Keratinocyte (primary cell): Measurements from ENCODE around the gene POLDIP2. TPM values are rescaled to one million over a fixed set of nuclear protein-coding genes. Genes with fewer than 3 reads are reported as not detected.

Experiments
- DNase-seq: peaks from one replicate; pipeline ENCODE4 v3.0.0-alpha.2; 2011; ENCODE audit warnings: low read depth, missing footprints, low spot score
- FAIRE-seq: peaks from 2 replicates; lab custom pipeline; 2011; peaks lifted over from hg19 to GRCh38; lab: Jason Lieb, UNC
- H2AFZ ChIP-seq: 2 replicates; pipeline ENCODE4 v1.6.0; 2012; ENCODE audit warnings: low read length, control low read depth, inconsistent platforms; ENCODE audit not compliant: control insufficient read depth
- H3K27ac ChIP-seq: 2 replicates; pipeline ENCODE4 v1.5.1; 2011; ENCODE audit warnings: low read length; ENCODE audit not compliant: control insufficient read depth, insufficient read depth
- H3K27me3 ChIP-seq: 3 replicates; pipeline ENCODE4 v1.6.0; 2011; ENCODE audit warnings: low read length; ENCODE audit not compliant: control insufficient read depth, insufficient read depth; ENCODE audit errors: extremely low read depth
- H3K36me3 ChIP-seq, 2 experiments: 2 replicates in 1 of 2; 3 replicates in 1 of 2; pipeline ENCODE4 v1.5.1; 2011; ENCODE audit warnings: low read length in 2 of 2, mild to moderate bottlenecking in 1 of 2; ENCODE audit not compliant: control insufficient read depth in 2 of 2, insufficient read depth in 2 of 2; ENCODE audit errors: extremely low read depth in 1 of 2
- H3K4me1 ChIP-seq: 3 replicates; pipeline ENCODE4 v1.5.1; 2011; ENCODE audit warnings: low read length; ENCODE audit not compliant: control insufficient read depth, insufficient read depth; ENCODE audit errors: extremely low read depth
- H3K4me2 ChIP-seq: 3 replicates; pipeline ENCODE4 v1.6.0; 2011; ENCODE audit warnings: low read depth, low read length; ENCODE audit not compliant: control insufficient read depth, insufficient read depth; ENCODE audit errors: extremely low read depth
- H3K4me3 ChIP-seq, 3 experiments: fragments of 200-600 bp in 1 of 3; sonication (generic) in 1 of 3; 2 replicates in 2 of 3; 3 replicates in 1 of 3; pipeline ENCODE4 v1.5.1; 2011 to 2016; ENCODE audit warnings: low read length in 3 of 3, mild to moderate bottlenecking in 3 of 3, control low read depth in 2 of 3, inconsistent platforms in 1 of 3, low read depth in 1 of 3, mixed read lengths in 1 of 3, mixed run types in 1 of 3, moderate library complexity in 1 of 3; ENCODE audit not compliant: control insufficient read depth in 2 of 3, insufficient read depth in 2 of 3; ENCODE audit errors: extremely low read depth in 1 of 3
- H3K79me2 ChIP-seq: 2 replicates; pipeline ENCODE4 v1.6.0; 2012; ENCODE audit warnings: low read length; ENCODE audit not compliant: control insufficient read depth, insufficient read depth
- H3K9ac ChIP-seq: 3 replicates; pipeline ENCODE4 v1.6.0; 2011; ENCODE audit warnings: low read length; ENCODE audit not compliant: control insufficient read depth, insufficient read depth; ENCODE audit errors: extremely low read depth
- H3K9me1 ChIP-seq: 3 replicates; pipeline ENCODE4 v1.6.0; 2011; ENCODE audit warnings: low read length; ENCODE audit not compliant: control insufficient read depth, insufficient read depth; ENCODE audit errors: extremely low read depth
- H3K9me3 ChIP-seq: 2 replicates; pipeline ENCODE4 v1.5.1; 2012; ENCODE audit warnings: low read depth, low read length; ENCODE audit not compliant: control insufficient read depth
- H4K20me1 ChIP-seq: 3 replicates; pipeline ENCODE4 v1.6.0; 2011; ENCODE audit warnings: low read length; ENCODE audit not compliant: control insufficient read depth, insufficient read depth; ENCODE audit errors: extremely low read depth
- EZH2 ChIP-seq: IDR thresholded peaks from one replicate; pipeline ENCODE4 v1.6.1; 2012; ENCODE audit warnings: inconsistent platforms, mild to moderate bottlenecking, low read length, moderate library complexity
- dilution Hi-C: fragments of 300-500 bp; cut with MboI; formaldehyde crosslinking; loops from one replicate; pipeline ENCODE4 v1.7.0; 2020; ENCODE audit warnings: low sequenced_read_pairs; ENCODE audit not compliant: extremely low pct_ligation_motif_present
- polyA plus RNA-seq, 5 experiments: library from polyadenylated mRNA; depleted of rRNA in 3 of 5; stranded (reverse) in 3 of 5; stranded (forward) in 1 of 5; unstranded in 1 of 5; fragments of >200 nt; gene quantifications; 1 replicate in 1 of 5; 2 replicates in 3 of 5; 3 replicates in 1 of 5; pipeline versions ENCODE4 v1.2.1 to v1.2.3, GENCODE V29; 2011 to 2012; ENCODE audit warnings: missing spikeins in 2 of 5, low read depth in 1 of 5, low replicate concordance in 1 of 5
- TF ChIP-seq, protein P1 (sequence below), 3 experiments: IDR thresholded peaks in 1 of 3; conservative IDR thresholded peaks in 1 of 3; optimal IDR thresholded peaks in 1 of 3; 2 replicates in 2 of 3; 3 replicates in 1 of 3; pipeline versions ENCODE3 to v1.5.1; 2011; ENCODE audit warnings: low read length in 3 of 3, mild to moderate bottlenecking in 3 of 3, moderate library complexity in 2 of 3, control low read depth in 1 of 3, inconsistent platforms in 1 of 3; ENCODE audit not compliant: insufficient read depth in 2 of 3; ENCODE audit errors: extremely low read depth in 1 of 3

POLDIP2 gene
- polyA plus RNA-seq, 1 donor (not counting 4 experiments of a cell fraction or from before 2014, with no cell fraction given) = 90.2 TPM

DNA sequence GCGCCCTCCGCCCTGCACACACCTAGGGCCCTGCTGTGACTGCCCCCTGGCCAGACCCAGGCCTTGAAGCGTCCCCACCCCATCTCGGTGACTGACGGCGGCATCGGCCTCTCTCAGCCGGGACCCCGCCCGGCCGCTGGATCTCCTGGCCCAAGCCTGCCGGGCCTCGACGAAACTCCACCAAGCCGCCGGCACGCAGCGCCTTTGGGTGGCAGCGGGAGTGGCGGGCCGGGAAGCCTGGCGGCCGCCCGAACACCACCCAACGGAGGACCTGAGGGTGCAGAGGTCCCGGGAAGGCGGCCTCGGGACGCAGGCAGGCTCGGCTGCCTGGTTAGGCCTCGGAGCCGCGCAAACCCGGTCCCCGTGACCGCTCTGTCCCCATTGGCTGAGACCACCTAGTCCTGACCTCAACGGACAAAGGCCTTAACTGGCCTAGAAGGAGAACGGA is 50.3 kb downstream of the POLDIP2 start:
- DNase-seq (no peak), FAIRE-seq (no peak)
- Histone ChIP-seq H3K4me2 (no peak overlapping the region), H3K27me3 (peaks cover 4% of the 10 kb centered on the region), H3K79me2 (no peaks in the 10 kb centered on the region), H3K36me3 (no peaks in the 10 kb centered on the region), H4K20me1 (no peaks in the 10 kb centered on the region), H3K4me1 (no peaks in the 10 kb centered on the region), H3K9ac (no peak overlapping the region), H3K4me3 (no peak overlapping the region), H3K9me3 (no peaks in the 10 kb centered on the region), H3K9me1 (no peaks in the 10 kb centered on the region), H2AFZ (no peak overlapping the region), H3K27ac (no peak overlapping the region)
- dilution Hi-C loops = no loop called here
- TF ChIP-seq EZH2 = no peak
- TF ChIP-seq, protein P1, sequence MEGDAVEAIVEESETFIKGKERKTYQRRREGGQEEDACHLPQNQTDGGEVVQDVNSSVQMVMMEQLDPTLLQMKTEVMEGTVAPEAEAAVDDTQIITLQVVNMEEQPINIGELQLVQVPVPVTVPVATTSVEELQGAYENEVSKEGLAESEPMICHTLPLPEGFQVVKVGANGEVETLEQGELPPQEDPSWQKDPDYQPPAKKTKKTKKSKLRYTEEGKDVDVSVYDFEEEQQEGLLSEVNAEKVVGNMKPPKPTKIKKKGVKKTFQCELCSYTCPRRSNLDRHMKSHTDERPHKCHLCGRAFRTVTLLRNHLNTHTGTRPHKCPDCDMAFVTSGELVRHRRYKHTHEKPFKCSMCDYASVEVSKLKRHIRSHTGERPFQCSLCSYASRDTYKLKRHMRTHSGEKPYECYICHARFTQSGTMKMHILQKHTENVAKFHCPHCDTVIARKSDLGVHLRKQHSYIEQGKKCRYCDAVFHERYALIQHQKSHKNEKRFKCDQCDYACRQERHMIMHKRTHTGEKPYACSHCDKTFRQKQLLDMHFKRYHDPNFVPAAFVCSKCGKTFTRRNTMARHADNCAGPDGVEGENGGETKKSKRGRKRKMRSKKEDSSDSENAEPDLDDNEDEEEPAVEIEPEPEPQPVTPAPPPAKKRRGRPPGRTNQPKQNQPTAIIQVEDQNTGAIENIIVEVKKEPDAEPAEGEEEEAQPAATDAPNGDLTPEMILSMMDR (optimal IDR thresholded peaks at IDR 0.05 in 1 of 3, IDR thresholded peaks at IDR 0.05 in 1 of 3, conservative IDR thresholded peaks at IDR 0.05 in 1 of 3; ENCODE audit: extremely low read depth in 1 of 3, insufficient read depth in 2 of 3, low read length in 3 of 3) = no peak

DNA sequence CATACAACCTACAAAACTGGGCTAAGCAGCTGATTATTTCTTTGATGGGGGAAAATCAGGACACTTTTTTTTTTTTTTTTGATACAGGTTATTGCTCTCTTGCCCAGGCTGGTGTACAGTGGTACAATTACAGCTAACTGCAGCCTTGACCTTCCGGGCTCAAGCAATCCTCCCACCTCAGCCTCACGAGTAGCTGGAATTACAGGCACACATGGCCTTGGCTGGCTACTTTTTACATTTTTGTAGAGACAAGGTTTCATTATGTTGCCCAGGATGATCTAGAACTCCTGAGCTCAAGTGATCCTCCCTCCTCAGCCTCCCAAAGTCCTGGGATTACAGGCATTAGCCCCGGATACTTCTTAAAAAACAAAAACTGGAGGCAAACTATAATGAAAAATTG is 58.9 kb downstream of the POLDIP2 start:
- Histone ChIP-seq H2AFZ (no peak overlapping the region), H3K79me2 (no peaks in the 10 kb centered on the region), H3K36me3 (no peaks in the 10 kb centered on the region), H4K20me1 (no peaks in the 10 kb centered on the region), H3K9me1 (no peaks in the 10 kb centered on the region), H3K27me3 (no peaks in the 10 kb centered on the region), H3K4me3 (no peak overlapping the region), H3K27ac (no peak overlapping the region), H3K4me1 (no peaks in the 10 kb centered on the region), H3K4me2 (no peak overlapping the region), H3K9ac (no peak overlapping the region), H3K9me3 (no peaks in the 10 kb centered on the region)
- dilution Hi-C loops = no loop called here
- FAIRE-seq (no peak), DNase-seq (no peak)
- TF ChIP-seq EZH2 = no peak

Other genes starting within 250 kb of the POLDIP2 start
- 12.6 to 50.9 TPM (median 29.9 TPM) in 3 replicates for gene TMEM97, start 38.3 kb downstream of the POLDIP2 start, polyA plus RNA-seq
- 19.9 to 28.7 TPM (median 27.1 TPM) in 3 replicates for gene IFT20, start 22.1 kb downstream of the POLDIP2 start, polyA plus RNA-seq
- gene TNFAIP1, start 21.8 kb downstream of the POLDIP2 start, polyA plus RNA-seq = 63.1 to 84.6 TPM (median 82.0 TPM) in 3 replicates
- gene SEBOX, start 7.7 kb upstream of the POLDIP2 start, polyA plus RNA-seq = not detected in 3 replicates
- gene VTN, start 12.8 kb upstream of the POLDIP2 start, polyA plus RNA-seq = 0.05 TPM in 1 of 3 replicates, not detected in the others
- 0.55 to 1.6 TPM (median 0.90 TPM) in 3 replicates for gene SARM1, start 14.2 kb upstream of the POLDIP2 start, polyA plus RNA-seq
- 1.7 to 1.9 TPM (median 1.9 TPM) in 3 replicates for gene SLC46A1, start 48.7 kb upstream of the POLDIP2 start, polyA plus RNA-seq
- gene SLC13A2, start 116.1 kb upstream of the POLDIP2 start, polyA plus RNA-seq = not detected in 3 replicates
- gene FOXN1, start 148.8 kb upstream of the POLDIP2 start, polyA plus RNA-seq = 0.01 to 0.66 TPM (median 0.29 TPM) in 3 replicates
- 34.1 to 93.3 TPM (median 60.0 TPM) in 3 replicates for gene UNC119, start 195.1 kb upstream of the POLDIP2 start, polyA plus RNA-seq
- 21.8 to 52.1 TPM (median 33.6 TPM) in 3 replicates for gene PIGS, start 214.0 kb upstream of the POLDIP2 start, polyA plus RNA-seq
- 24.2 to 44.9 TPM (median 32.5 TPM) in 3 replicates for gene ALDOC, start 219.4 kb upstream of the POLDIP2 start, polyA plus RNA-seq
- gene SPAG5, start 241.5 kb upstream of the POLDIP2 start, polyA plus RNA-seq = 6.2 to 21.1 TPM (median 16.6 TPM) in 3 replicates